Adipocyte (in vitro differentiated cells): ENCODE results near the gene TLX2.
A peak's percentile ranks its signal among the peaks of the same experiment; 100 is the strongest.
"Not testable (repeated sequence)": the region's sequence is repeated elsewhere in the genome, so short reads cannot be mapped to it uniquely, and the experiment has no call there.

Experiments
- DNase-seq: peaks from one replicate; pipeline ENCODE4 v3.0.0-alpha.2; 2015; ENCODE audit warnings: low read depth
- H3K27me3 ChIP-seq: replicated peaks from 2 replicates; pipeline ENCODE4 v1.7.0; 2013; ENCODE audit warnings: mild to moderate bottlenecking, low read length, moderate library complexity; ENCODE audit not compliant: control insufficient read depth, insufficient read depth
- H3K36me3 ChIP-seq: 2 replicates; pipeline ENCODE4 v1.7.0; 2013; ENCODE audit warnings: low read length, mild to moderate bottlenecking, moderate library complexity; ENCODE audit not compliant: control insufficient read depth, insufficient read depth, severe bottlenecking
- H3K4me1 ChIP-seq: 2 replicates; pipeline ENCODE4 v1.7.0; 2013; ENCODE audit warnings: mild to moderate bottlenecking, low read length, moderate library complexity; ENCODE audit not compliant: control insufficient read depth, insufficient read depth
- H3K4me3 ChIP-seq: 2 replicates; pipeline ENCODE4 v1.7.0; 2013; ENCODE audit warnings: mild to moderate bottlenecking, low read length, moderate library complexity
- H3K9ac ChIP-seq: 2 replicates; pipeline ENCODE4 v1.7.0; 2013; ENCODE audit warnings: mild to moderate bottlenecking, low read length, moderate library complexity
- H3K9me3 ChIP-seq: 2 replicates; pipeline ENCODE4 v1.7.0; 2013; ENCODE audit warnings: mild to moderate bottlenecking, low read length, moderate library complexity; ENCODE audit not compliant: control insufficient read depth

The TLX2 gene

GRCh38 chr2:74482801-74483674 lies 31.2 kb upstream of the TLX2 start, which contains the start of the genes CCDC142 and TTC31:
Gene CCDC142, minus strand, starts transcription at chr2:74482998. Its CDS starts 161 bp downstream, at chr2:74482837.
Gene TTC31, plus strand, starts transcription at chr2:74483081. Its CDS starts 15 bp downstream, at chr2:74483096.
- Histone ChIP-seq H3K4me1 (peaks cover 22% of the 10 kb centered on the region), H3K27me3 (no peaks in the 10 kb centered on the region), H3K9ac (peak within 1 kb of the TSS; percentile 93), H3K4me3 (peak within 1 kb of the TSS; percentile 100), H3K36me3 (peaks cover 17% of the 10 kb centered on the region), H3K9me3 (no peaks in the 10 kb centered on the region)
- DNase-seq, result peak; percentile 98

GRCh38 chr2:74483675-74484164 lies 30.5 kb upstream of the TLX2 start:
- DNase-seq, H3K9me3 ChIP-seq, H3K27me3 ChIP-seq: not testable (repeated sequence)
- H3K4me1 ChIP-seq, result peaks cover 23% of the 10 kb centered on the region
- H3K4me3 ChIP-seq, result peak overlapping the region; percentile 100
- peak overlapping the region; percentile 93 for H3K9ac ChIP-seq
- peaks cover 17% of the 10 kb centered on the region for H3K36me3 ChIP-seq

GRCh38 chr2:74486141-74486540 lies 28.1 kb upstream of the TLX2 start:
- Histone ChIP-seq H3K4me1 (peaks cover 17% of the 10 kb centered on the region), H3K9me3 (no peaks in the 10 kb centered on the region), H3K4me3 (no peak overlapping the region), H3K36me3 (peaks cover 12% of the 10 kb centered on the region), H3K27me3 (no peaks in the 10 kb centered on the region), H3K9ac (no peak overlapping the region)
- no peak for DNase-seq

- Histone ChIP-seq H3K9ac (no peak overlapping the region), H3K36me3 (peaks cover 40% of the 10 kb centered on the region), H3K4me1 (peaks cover 3% of the 10 kb centered on the region), H3K4me3 (no peak overlapping the region), H3K9me3 (no peaks in the 10 kb centered on the region), H3K27me3 (no peaks in the 10 kb centered on the region)
- DNase-seq, result no peak
Measured at GRCh38 chr2:74488643-74489481, 25.4 kb upstream of the TLX2 start.

GRCh38 chr2:74489906-74490305 lies 24.3 kb upstream of the TLX2 start:
- H3K4me1 ChIP-seq, result peaks cover 3% of the 10 kb centered on the region
- H3K36me3 ChIP-seq, result peaks cover 46% of the 10 kb centered on the region
- H3K4me3 ChIP-seq, result no peak overlapping the region
- H3K27me3 ChIP-seq, result no peaks in the 10 kb centered on the region
- no peak overlapping the region for H3K9ac ChIP-seq
- DNase-seq, result no peak
- no peaks in the 10 kb centered on the region for H3K9me3 ChIP-seq

- DNase-seq, result no peak
- Histone ChIP-seq H3K4me1 (peaks cover 3% of the 10 kb centered on the region), H3K9ac (no peak overlapping the region), H3K27me3 (no peaks in the 10 kb centered on the region), H3K36me3 (peaks cover 46% of the 10 kb centered on the region), H3K9me3 (no peaks in the 10 kb centered on the region), H3K4me3 (no peak overlapping the region)
Measured at GRCh38 chr2:74491648-74492544, 22.4 kb upstream of the TLX2 start.

GRCh38 chr2:74493546-74493945 lies 20.7 kb upstream of the TLX2 start:
- H3K4me1 ChIP-seq, result peaks cover 11% of the 10 kb centered on the region
- no peaks in the 10 kb centered on the region for H3K27me3 ChIP-seq

GRCh38 chr2:74495440-74495839 lies 18.8 kb upstream of the TLX2 start:
- Histone ChIP-seq H3K4me3 (no peak overlapping the region), H3K9me3 (no peaks in the 10 kb centered on the region), H3K36me3 (peaks cover 40% of the 10 kb centered on the region), H3K4me1 (peaks cover 18% of the 10 kb centered on the region), H3K9ac (no peak overlapping the region), H3K27me3 (no peaks in the 10 kb centered on the region)
- DNase-seq, result no peak

More at GRCh38 chr2:74493546-74493945, 20.7 kb upstream of the TLX2 start:
- no peak overlapping the region for H3K4me3 ChIP-seq
- H3K36me3 ChIP-seq, result peaks cover 46% of the 10 kb centered on the region
- no peak overlapping the region for H3K9ac ChIP-seq
- no peak for DNase-seq
- no peaks in the 10 kb centered on the region for H3K9me3 ChIP-seq

GRCh38 chr2:74496997-74497776 lies 17.1 kb upstream of the TLX2 start:
- Histone ChIP-seq H3K36me3 (peaks cover 23% of the 10 kb centered on the region), H3K9ac (no peak overlapping the region), H3K4me3 (peak overlapping the region; percentile 71), H3K4me1 (peaks cover 18% of the 10 kb centered on the region), H3K9me3 (no peaks in the 10 kb centered on the region), H3K27me3 (no peaks in the 10 kb centered on the region)
- DNase-seq, result no peak
